ENCODE measurements around the gene CYP3A4.
"Not testable (repeated sequence)": the region's sequence is repeated elsewhere in the genome, so short reads cannot be mapped to it uniquely, and the experiment has no call there.

The CYP3A4 gene

GRCh38 chr7:99791667-99792369 lies 7.8 kb upstream of the CYP3A4 start:
- DNase-seq, result no peak

DNA sequence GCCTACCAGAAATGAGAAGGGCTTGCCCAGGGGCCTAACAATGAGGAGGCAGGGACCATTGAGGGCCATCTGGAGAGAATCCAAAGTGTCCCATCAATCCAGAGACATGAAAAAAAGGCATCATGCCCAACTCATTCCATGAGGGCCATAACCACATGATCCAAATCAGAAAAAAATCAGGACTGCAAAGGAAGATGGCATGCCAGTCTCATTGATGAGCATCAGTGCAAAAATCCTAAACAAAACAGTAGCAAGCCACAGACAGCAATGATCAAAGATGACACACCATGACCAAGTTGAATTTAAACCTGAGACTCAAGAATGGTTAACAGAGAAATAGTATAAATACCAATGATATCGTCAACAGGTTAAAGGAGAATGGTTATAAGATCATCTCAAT lies 7.0 kb upstream of the CYP3A4 start:
- peak; percentile 59 for DNase-seq

GRCh38 chr7:99790407-99790806 lies 6.4 kb upstream of the CYP3A4 start:
- DNase-seq, result no peak

- DNase-seq, result peak; percentile 47
Measured at GRCh38 chr7:99789441-99790070, 5.6 kb upstream of the CYP3A4 start.

GRCh38 chr7:99788554-99788953 lies 4.6 kb upstream of the CYP3A4 start:
- peak; percentile 28 for DNase-seq

GRCh38 chr7:99786726-99787335 lies 2.8 kb upstream of the CYP3A4 start:
- DNase-seq, result no peak

GRCh38 chr7:99785654-99786053 lies 1.7 kb upstream of the CYP3A4 start:
- DNase-seq, result not testable (repeated sequence)

- DNase-seq, result no peak
Measured at GRCh38 chr7:99782012-99782953, 1.7 kb downstream of the CYP3A4 start.

DNA sequence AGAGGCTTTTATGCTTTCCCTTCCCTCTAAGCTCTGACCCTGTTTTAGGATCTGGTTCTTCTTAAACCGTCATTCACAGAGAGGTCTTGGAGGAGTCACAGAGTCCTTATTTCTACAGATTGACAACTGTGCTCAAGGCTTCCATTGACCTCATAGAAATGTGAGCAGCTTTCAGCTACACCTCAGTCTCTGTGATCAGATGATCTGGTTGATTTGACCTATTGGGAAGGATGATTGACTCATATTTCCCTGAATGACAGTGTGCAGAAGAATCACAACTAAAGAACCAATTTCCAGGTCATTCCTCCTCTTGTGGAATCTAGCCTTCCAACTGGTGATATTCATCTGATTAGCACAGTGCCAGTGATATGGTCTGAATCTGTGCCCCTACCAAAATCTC lies 3.4 kb downstream of the CYP3A4 start:
- DNase-seq, result no peak

GRCh38 chr7:99779949-99780348 lies 4.0 kb downstream of the CYP3A4 start:
- no peak for DNase-seq

- DNase-seq, result no peak
Measured at GRCh38 chr7:99778880-99779279, 5.1 kb downstream of the CYP3A4 start.

- not testable (repeated sequence) for DNase-seq
Measured at GRCh38 chr7:99773395-99773794, 10.6 kb downstream of the CYP3A4 start.

GRCh38 chr7:99772565-99772964 lies 11.4 kb downstream of the CYP3A4 start:
- no peak for DNase-seq

- not testable (repeated sequence) for DNase-seq
Measured at GRCh38 chr7:99769494-99769893, 14.5 kb downstream of the CYP3A4 start.

GRCh38 chr7:99768471-99768870 lies 15.5 kb downstream of the CYP3A4 start:
- no peak for DNase-seq

- DNase-seq, result no peak
Measured at GRCh38 chr7:99767662-99768061, 16.3 kb downstream of the CYP3A4 start.

- DNase-seq, result no peak
Measured at GRCh38 chr7:99766484-99767099, 17.4 kb downstream of the CYP3A4 start.

DNA sequence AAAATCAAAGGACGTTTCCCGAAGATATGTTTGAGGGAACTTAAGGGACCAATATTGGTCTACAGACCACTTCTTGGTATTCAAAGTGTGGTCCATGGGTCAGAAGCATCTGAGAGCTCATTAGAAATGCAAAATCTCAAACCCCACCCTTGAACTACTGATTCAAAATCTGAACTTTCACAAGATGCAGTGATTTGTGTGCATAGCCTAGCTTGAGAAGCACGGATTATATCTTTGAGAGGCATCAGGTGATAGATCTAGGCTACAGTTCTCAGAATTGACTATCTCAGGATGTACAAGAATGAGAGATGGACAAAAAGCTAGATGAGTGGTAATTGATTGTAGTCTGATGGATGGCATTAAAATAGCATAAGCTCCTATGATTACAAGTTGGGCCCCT lies 19.5 kb downstream of the CYP3A4 start:
- no peak for DNase-seq

- peak; percentile 63 for DNase-seq
Measured at GRCh38 chr7:99762680-99763327, 21.2 kb downstream of the CYP3A4 start.

- no peak for DNase-seq
Measured at GRCh38 chr7:99755085-99755484, 28.9 kb downstream of the CYP3A4 start.

GRCh38 chr7:99752356-99752755 lies 31.6 kb downstream of the CYP3A4 start:
- DNase-seq, result no peak
